ENCODE data around the gene ZNF672.

GRCh38 chr1:248811514-248812490, 26.2 kb upstream of the ZNF672 start:
- TF ChIP-seq CTCF (IDR thresholded peaks at IDR 0.05; ENCODE audit: low read depth, low read length, poor library complexity, severe bottlenecking): peak; percentile 24
- no peak for TF ChIP-seq EZH2phosphoT487 (IDR thresholded peaks at IDR 0.05; ENCODE audit: borderline replicate concordance, low read length)
